A673 (cell line): Measurements from ENCODE around the gene WBP2NL. TPM values are rescaled to one million over a fixed set of nuclear protein-coding genes. Genes with fewer than 3 reads are reported as not detected.

Experiments used
- BruUV-seq: library from RNA; stranded (reverse); fragments of 400-500 nt; replicated peaks from 2 replicates; lab custom pipeline; 2021; lab: Mats Ljungman, UMichigan
- CTCF ChIA-PET: fragments of 300-600 bp; sonication (Branson Sonifier 250); formaldehyde crosslinking; loops from one replicate; lab custom pipeline; 2022; ENCODE audit warnings: antibody characterized with exemption; lab: Charles Lee
- POLR2A ChIA-PET: fragments of 300-600 bp; sonication (Branson Sonifier 250); formaldehyde crosslinking; loops from one replicate; lab custom pipeline; 2022; ENCODE audit warnings: antibody characterized with exemption; ENCODE audit not compliant: low non-redundant PET; lab: Charles Lee
- DNase-seq: peaks from one replicate; pipeline ENCODE4 v3.0.0-alpha.2; 2015; ENCODE audit warnings: low spot score
- H3K27ac ChIP-seq: fragments of 200-600 bp; sonication (generic); 2 replicates; pipeline ENCODE4 v1.5.1; 2016; ENCODE audit warnings: mixed run types, low read depth, mild to moderate bottlenecking, mixed read lengths, antibody characterized with exemption, low read length; ENCODE audit not compliant: poor library complexity, severe bottlenecking
- H3K27me3 ChIP-seq: fragments of 200-600 bp; sonication (generic); replicated peaks from 2 replicates; pipeline ENCODE4 v1.6.1; 2017; ENCODE audit warnings: mixed run types, low read depth, mild to moderate bottlenecking, mixed read lengths, antibody characterized with exemption, low read length; ENCODE audit not compliant: insufficient read depth, poor library complexity
- H3K36me3 ChIP-seq: fragments of 200-600 bp; sonication (generic); 2 replicates; pipeline ENCODE4 v1.6.1; 2016; ENCODE audit warnings: mixed run types, mild to moderate bottlenecking, mixed read lengths, antibody characterized with exemption, low read length; ENCODE audit not compliant: insufficient read depth, poor library complexity, severe bottlenecking
- H3K4me1 ChIP-seq: fragments of 200-600 bp; sonication (generic); 2 replicates; pipeline ENCODE4 v1.6.1; 2017; ENCODE audit warnings: mixed run types, mild to moderate bottlenecking, mixed read lengths, antibody characterized with exemption, low read length; ENCODE audit not compliant: insufficient read depth, poor library complexity, severe bottlenecking
- H3K4me3 ChIP-seq: fragments of 200-600 bp; sonication (generic); 2 replicates; pipeline ENCODE4 v1.5.1; 2016; ENCODE audit warnings: low read depth, mixed run types, mild to moderate bottlenecking, mixed read lengths, low read length; ENCODE audit not compliant: poor library complexity, severe bottlenecking
- H3K9me3 ChIP-seq: fragments of 200-600 bp; sonication (generic); 2 replicates; pipeline ENCODE4 v1.6.1; 2016; ENCODE audit warnings: mixed run types, low read depth, mild to moderate bottlenecking, mixed read lengths, antibody characterized with exemption, low read length; ENCODE audit not compliant: poor library complexity, severe bottlenecking
- EZH2 ChIP-seq: fragments of 200-600 bp; sonication (generic); IDR thresholded peaks from 2 replicates; pipeline ENCODE4 v1.6.1; 2017; ENCODE audit warnings: borderline replicate concordance, low read depth, mild to moderate bottlenecking, mixed read lengths, antibody characterized with exemption, low read length; ENCODE audit not compliant: poor library complexity, severe bottlenecking
- intact Hi-C: fragments of 100-400 bp; cut with micrococcal nuclease; formaldehyde crosslinking; loops from one replicate; pipeline ENCODE4 v1.10.0; 2022; ENCODE audit not compliant: unreplicated experiment
- total RNA-seq: library from RNA; stranded (reverse); gene quantifications from 2 replicates; pipeline ENCODE4 v1.2.3, GENCODE V29; 2021
- TF ChIP-seq, protein P1 (sequence below): fragments of 300-800, 200-600 bp; sonication (generic); conservative IDR thresholded peaks from 2 replicates; pipeline ENCODE4 v1.5.1; 2017; ENCODE audit warnings: low read depth, mild to moderate bottlenecking, antibody characterized with exemption, low read length, moderate library complexity, mixed read lengths

The WBP2NL gene
- total RNA-seq, 1 experiment from 2014 or later: not detected

DNA sequence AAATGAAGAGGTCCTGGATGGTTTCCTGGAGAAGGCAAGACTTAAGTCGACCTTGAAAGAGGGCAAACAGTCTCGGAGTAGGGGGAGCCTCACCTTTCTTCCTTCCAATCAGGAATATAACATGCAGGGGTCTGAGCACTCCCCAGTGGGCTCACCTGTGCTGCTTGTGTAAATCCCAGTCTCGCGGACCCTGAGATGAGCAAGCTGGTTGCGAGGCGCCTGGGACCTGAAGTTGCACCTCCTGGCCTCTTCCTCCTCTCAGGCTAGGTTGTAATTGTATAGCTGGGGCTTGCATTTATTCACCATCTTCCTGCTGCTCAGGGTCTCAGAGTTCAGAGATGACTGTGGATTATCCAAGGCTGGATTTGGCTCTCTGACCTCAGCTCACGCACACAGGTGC is 7.5 kb upstream of the WBP2NL start:
- H3K4me3 ChIP-seq: no peak overlapping the region
- intact Hi-C loops: no loop called here
- no TSS peak for BruUV-seq
- H3K27ac ChIP-seq: no peak overlapping the region
- no peak for DNase-seq
- no peaks in the 10 kb centered on the region for H3K4me1 ChIP-seq
- ChIA-PET POLR2A (no interaction called here), CTCF (no interaction called here)
- no peaks in the 10 kb centered on the region for H3K27me3 ChIP-seq
- TF ChIP-seq, protein P1, sequence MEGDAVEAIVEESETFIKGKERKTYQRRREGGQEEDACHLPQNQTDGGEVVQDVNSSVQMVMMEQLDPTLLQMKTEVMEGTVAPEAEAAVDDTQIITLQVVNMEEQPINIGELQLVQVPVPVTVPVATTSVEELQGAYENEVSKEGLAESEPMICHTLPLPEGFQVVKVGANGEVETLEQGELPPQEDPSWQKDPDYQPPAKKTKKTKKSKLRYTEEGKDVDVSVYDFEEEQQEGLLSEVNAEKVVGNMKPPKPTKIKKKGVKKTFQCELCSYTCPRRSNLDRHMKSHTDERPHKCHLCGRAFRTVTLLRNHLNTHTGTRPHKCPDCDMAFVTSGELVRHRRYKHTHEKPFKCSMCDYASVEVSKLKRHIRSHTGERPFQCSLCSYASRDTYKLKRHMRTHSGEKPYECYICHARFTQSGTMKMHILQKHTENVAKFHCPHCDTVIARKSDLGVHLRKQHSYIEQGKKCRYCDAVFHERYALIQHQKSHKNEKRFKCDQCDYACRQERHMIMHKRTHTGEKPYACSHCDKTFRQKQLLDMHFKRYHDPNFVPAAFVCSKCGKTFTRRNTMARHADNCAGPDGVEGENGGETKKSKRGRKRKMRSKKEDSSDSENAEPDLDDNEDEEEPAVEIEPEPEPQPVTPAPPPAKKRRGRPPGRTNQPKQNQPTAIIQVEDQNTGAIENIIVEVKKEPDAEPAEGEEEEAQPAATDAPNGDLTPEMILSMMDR: no peak
- no peak for TF ChIP-seq EZH2
- no peaks in the 10 kb centered on the region for H3K9me3 ChIP-seq
- no peaks in the 10 kb centered on the region for H3K36me3 ChIP-seq

DNA sequence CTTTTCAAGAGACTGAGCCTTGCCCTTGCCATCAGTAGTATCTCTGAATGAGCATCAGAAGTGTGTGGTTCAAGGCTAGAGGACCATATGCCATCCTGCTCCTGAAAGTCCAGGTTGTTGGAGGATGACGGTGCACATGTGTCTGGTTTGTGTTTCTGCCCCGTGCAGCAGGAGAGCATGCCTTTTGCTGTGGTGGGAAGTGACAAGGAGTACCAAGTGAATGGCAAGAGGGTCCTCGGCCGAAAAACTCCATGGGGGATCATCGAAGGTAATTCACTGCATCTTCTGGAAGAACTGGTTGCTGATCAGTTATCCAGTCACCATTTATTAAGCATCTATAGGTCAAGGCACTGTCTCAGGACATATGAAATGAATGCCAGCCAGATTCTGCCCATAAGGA is 6.1 kb upstream of the WBP2NL start:
- CTCF ChIA-PET: no interaction called here
- no peaks in the 10 kb centered on the region for H3K9me3 ChIP-seq
- no peak for TF ChIP-seq EZH2
- TF ChIP-seq, protein P1: no peak
- intact Hi-C loops: no loop called here
- no peaks in the 10 kb centered on the region for H3K27me3 ChIP-seq
- H3K4me1 ChIP-seq: no peaks in the 10 kb centered on the region
- H3K27ac ChIP-seq: no peak overlapping the region
- no peak overlapping the region for H3K4me3 ChIP-seq
- BruUV-seq: no TSS peak
- no peak for DNase-seq
- POLR2A ChIA-PET: no interaction called here
- no peaks in the 10 kb centered on the region for H3K36me3 ChIP-seq

DNA sequence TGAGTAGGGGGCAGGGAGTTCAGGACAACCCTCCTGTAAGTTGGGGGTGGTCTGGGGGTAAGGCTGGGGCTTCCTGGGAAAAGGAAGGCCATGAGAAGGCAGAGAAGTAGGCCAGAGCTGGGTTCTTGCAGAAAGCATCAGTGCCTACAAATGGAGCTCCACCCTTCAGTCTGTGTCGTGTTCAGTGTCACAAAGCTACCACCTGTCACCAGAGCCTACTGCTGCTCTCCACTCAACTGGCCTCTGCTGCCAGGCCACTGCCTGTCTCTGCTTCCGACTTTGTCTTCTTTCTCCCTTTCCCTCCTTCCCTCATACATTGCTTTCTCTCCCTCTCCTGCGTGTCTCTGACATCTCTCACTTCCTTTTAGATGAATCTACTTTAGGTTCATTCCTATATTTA is 3.4 kb upstream of the WBP2NL start:
- Histone ChIP-seq H3K9me3 (no peaks in the 10 kb centered on the region), H3K27me3 (peaks cover 3% of the 10 kb centered on the region), H3K4me3 (no peak overlapping the region), H3K36me3 (no peaks in the 10 kb centered on the region), H3K4me1 (no peaks in the 10 kb centered on the region), H3K27ac (no peak overlapping the region)
- ChIA-PET POLR2A (no interaction called here), CTCF (no interaction called here)
- no peak for TF ChIP-seq EZH2
- TF ChIP-seq, protein P1: no peak
- no TSS peak for BruUV-seq
- intact Hi-C loops: no loop called here
- DNase-seq: no peak
